Measurements from ENCODE around the gene MEIS1.

DNA sequence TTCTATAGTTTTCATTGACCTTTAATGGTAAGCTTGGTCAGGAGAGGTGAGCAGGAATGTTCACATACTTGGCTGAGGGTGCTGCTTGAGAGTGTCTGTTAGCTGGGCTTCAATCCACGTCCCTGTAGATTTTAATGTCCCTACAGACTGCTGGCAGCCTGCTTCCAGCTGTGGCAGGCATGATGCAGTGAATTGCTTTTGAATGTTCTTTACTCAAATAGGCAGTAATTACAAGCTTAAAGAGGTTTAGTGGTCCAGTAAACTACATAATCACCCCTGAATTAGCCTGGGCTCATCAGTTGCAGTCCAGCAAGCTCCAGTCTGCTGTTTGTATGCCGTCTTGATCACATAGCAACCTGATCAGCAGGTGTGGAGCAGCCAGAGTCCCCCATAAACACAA lies 102.1 kb downstream of the MEIS1 start:
- TF ChIP-seq CTCF (IDR thresholded peaks at IDR 0.05), result no peak
- no peak for TF ChIP-seq POLR2A (IDR thresholded peaks at IDR 0.05)
